Measurements from ENCODE around the gene GLRA3. TPM values are rescaled to one million over a fixed set of nuclear protein-coding genes. Genes with fewer than 3 reads are reported as not detected.

Gene GLRA3
- total and polyA plus RNA-seq, 2 experiments from 2014 or later: not detected

DNA sequence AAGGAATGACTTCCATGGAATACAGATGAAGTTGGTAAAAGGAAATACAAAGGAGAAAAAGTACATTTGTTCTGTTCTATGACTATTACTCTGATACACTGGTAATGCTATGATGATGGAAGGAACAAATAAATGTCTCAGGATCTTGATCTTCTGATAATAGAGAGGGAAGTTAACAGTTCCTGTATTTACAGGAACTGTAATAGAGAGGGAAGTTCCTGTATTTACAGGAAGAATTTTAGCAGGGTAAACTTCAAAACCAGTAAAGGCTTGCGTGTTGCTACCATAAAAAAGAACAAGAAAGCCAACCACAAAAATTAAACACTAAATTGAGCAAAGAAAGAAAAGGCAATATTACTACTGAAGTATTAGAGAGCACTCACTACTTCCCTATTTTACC, 215.1 kb downstream of the GLRA3 start:
- H3K27me3 ChIP-seq (replicated peaks; ENCODE audit: insufficient read depth): no peaks in the 10 kb centered on the region
- no peaks in the 10 kb centered on the region for H3K4me1 ChIP-seq (ENCODE audit: insufficient read depth)
- no peak overlapping the region for H3K9ac ChIP-seq
- TF ChIP-seq EZH2phosphoT487 (IDR thresholded peaks at IDR 0.05; ENCODE audit: insufficient read depth, low read depth): no peak
- no peak for TF ChIP-seq EZH2 (IDR thresholded peaks at IDR 0.05; ENCODE audit: insufficient read depth, poor library complexity, severe bottlenecking)
- H3K79me2 ChIP-seq (ENCODE audit: insufficient read depth): no peaks in the 10 kb centered on the region
- no peak overlapping the region for H3K4me3 ChIP-seq
- 91% methylated on average over 1 of the region's 1 CpG for WGBS, 2 experiments (ENCODE audit: low coverage in 1 of 2, low lambda C conversion rate in 2 of 2, missing lambda C conversion rate in 2 of 2)
- H3K27ac ChIP-seq: no peak overlapping the region
- H2AFZ ChIP-seq: no peak overlapping the region
- H3K9me3 ChIP-seq (ENCODE audit: low read depth): no peaks in the 10 kb centered on the region
- in situ Hi-C loops (cut with MboI): no loop called here
- H3K9me2 ChIP-seq (ENCODE audit: insufficient read depth): no peaks in the 10 kb centered on the region
- H3F3A ChIP-seq (ENCODE audit: insufficient read depth): no peaks in the 10 kb centered on the region
- H3K4me2 ChIP-seq (ENCODE audit: unreplicated experiment): no peak overlapping the region
- H4K20me1 ChIP-seq (ENCODE audit: insufficient read depth): no peaks in the 10 kb centered on the region
- no peak for DNase-seq
- no peaks in the 10 kb centered on the region for H3K36me3 ChIP-seq (ENCODE audit: low read depth)

DNA sequence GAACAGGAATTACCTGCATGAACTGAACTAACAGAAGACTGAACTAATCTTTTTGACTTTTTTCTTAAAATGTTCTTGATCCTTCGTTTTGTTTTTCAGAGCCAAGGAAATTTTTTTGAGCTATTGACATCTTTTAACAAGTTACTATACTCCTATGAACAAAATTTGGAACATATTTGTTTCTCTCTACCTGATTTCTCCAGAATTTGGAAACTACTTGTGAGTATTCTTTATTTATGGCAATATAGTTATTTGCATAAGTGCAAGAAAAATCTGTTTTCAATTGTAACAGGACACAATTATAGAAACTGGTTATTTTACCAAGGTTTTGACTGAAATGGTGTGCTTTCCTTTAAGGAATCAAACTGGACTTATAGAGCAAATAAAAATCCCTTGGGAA, 217.3 kb downstream of the GLRA3 start:
- in situ Hi-C loops (cut with MboI): no loop called here
- no peaks in the 10 kb centered on the region for H3K9me3 ChIP-seq (ENCODE audit: low read depth)
- H3K4me1 ChIP-seq (ENCODE audit: insufficient read depth): no peaks in the 10 kb centered on the region
- no peaks in the 10 kb centered on the region for H3K36me3 ChIP-seq (ENCODE audit: low read depth)
- H3K79me2 ChIP-seq (ENCODE audit: insufficient read depth): no peaks in the 10 kb centered on the region
- no peaks in the 10 kb centered on the region for H4K20me1 ChIP-seq (ENCODE audit: insufficient read depth)
- H3K9me2 ChIP-seq (ENCODE audit: insufficient read depth): no peaks in the 10 kb centered on the region
- no peak overlapping the region for H3K27ac ChIP-seq
- H2AFZ ChIP-seq: no peak overlapping the region
- TF ChIP-seq EZH2phosphoT487 (IDR thresholded peaks at IDR 0.05; ENCODE audit: insufficient read depth, low read depth): no peak
- no peak for TF ChIP-seq EZH2 (IDR thresholded peaks at IDR 0.05; ENCODE audit: insufficient read depth, poor library complexity, severe bottlenecking)
- H3F3A ChIP-seq (ENCODE audit: insufficient read depth): no peaks in the 10 kb centered on the region
- no peaks in the 10 kb centered on the region for H3K27me3 ChIP-seq (replicated peaks; ENCODE audit: insufficient read depth)
- WGBS, 2 experiments (ENCODE audit: low coverage in 1 of 2, low lambda C conversion rate in 2 of 2, missing lambda C conversion rate in 2 of 2): 67 to 75% methylated on average over 1 of the region's 1 CpG
- H3K9ac ChIP-seq: no peak overlapping the region
- DNase-seq: no peak
- no peak overlapping the region for H3K4me2 ChIP-seq (ENCODE audit: unreplicated experiment)
- H3K4me3 ChIP-seq: no peak overlapping the region

- no peak for DNase-seq
These were observed 221.3 kb downstream of the GLRA3 start for GRCh38 chr4:174607792-174608191.

DNA sequence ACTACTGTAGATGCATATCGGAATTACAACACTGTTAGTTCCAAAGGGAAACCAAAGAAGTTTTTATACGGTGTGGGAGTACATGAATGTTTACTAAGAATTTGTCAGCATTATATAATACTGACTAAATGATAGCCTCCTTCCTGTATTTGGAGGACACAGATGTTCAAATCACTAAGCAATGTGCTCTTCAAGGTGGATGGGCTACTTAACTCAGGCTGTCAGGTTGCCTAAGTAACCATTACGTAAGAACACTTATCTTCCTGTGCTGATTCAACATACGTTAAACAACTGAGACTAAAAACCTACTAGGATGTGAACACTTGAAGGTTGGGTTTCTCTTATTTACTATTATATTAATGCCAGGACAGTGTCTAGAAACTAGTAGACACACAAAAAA, 224.8 kb downstream of the GLRA3 start:
- 26% methylated on average over 4 of the region's 4 CpGs for WGBS, 2 experiments (ENCODE audit: low coverage in 1 of 2, low lambda C conversion rate in 2 of 2, missing lambda C conversion rate in 2 of 2)
- H3K27ac ChIP-seq: no peak overlapping the region
- TF ChIP-seq EZH2 (IDR thresholded peaks at IDR 0.05; ENCODE audit: insufficient read depth, poor library complexity, severe bottlenecking) (no peak), EZH2phosphoT487 (IDR thresholded peaks at IDR 0.05; ENCODE audit: insufficient read depth, low read depth) (no peak)
- no peaks in the 10 kb centered on the region for H3K27me3 ChIP-seq (replicated peaks; ENCODE audit: insufficient read depth)
- no peak overlapping the region for H3K9ac ChIP-seq
- no peaks in the 10 kb centered on the region for H3K36me3 ChIP-seq (ENCODE audit: low read depth)
- H3K4me1 ChIP-seq (ENCODE audit: insufficient read depth): peaks cover 19% of the 10 kb centered on the region
- H3K4me2 ChIP-seq (ENCODE audit: unreplicated experiment): peak overlapping the region; percentile 39
- H3K4me3 ChIP-seq: no peak overlapping the region
- H2AFZ ChIP-seq: no peak overlapping the region
- no peaks in the 10 kb centered on the region for H3K9me2 ChIP-seq (ENCODE audit: insufficient read depth)
- DNase-seq: peak; percentile 55
- in situ Hi-C loops (cut with MboI): no loop called here
- no peaks in the 10 kb centered on the region for H3K79me2 ChIP-seq (ENCODE audit: insufficient read depth)
- H4K20me1 ChIP-seq (ENCODE audit: insufficient read depth): no peaks in the 10 kb centered on the region
- no peaks in the 10 kb centered on the region for H3K9me3 ChIP-seq (ENCODE audit: low read depth)
- H3F3A ChIP-seq (ENCODE audit: insufficient read depth): peaks cover 11% of the 10 kb centered on the region

More at GRCh38 chr4:174607792-174608191, 221.3 kb downstream of the GLRA3 start:
- H3K9me3 ChIP-seq (ENCODE audit: low read depth): no peaks in the 10 kb centered on the region
- H3K79me2 ChIP-seq (ENCODE audit: insufficient read depth): no peaks in the 10 kb centered on the region
- H3K9ac ChIP-seq: no peak overlapping the region
- WGBS, 2 experiments (ENCODE audit: low coverage in 1 of 2, low lambda C conversion rate in 2 of 2, missing lambda C conversion rate in 2 of 2): 44 to 54% methylated on average over 1 of the region's 1 CpG
- no peaks in the 10 kb centered on the region for H3K27me3 ChIP-seq (replicated peaks; ENCODE audit: insufficient read depth)
- TF ChIP-seq EZH2 (IDR thresholded peaks at IDR 0.05; ENCODE audit: insufficient read depth, poor library complexity, severe bottlenecking) (no peak), EZH2phosphoT487 (IDR thresholded peaks at IDR 0.05; ENCODE audit: insufficient read depth, low read depth) (no peak)
- no peak overlapping the region for H3K4me3 ChIP-seq
- H3K27ac ChIP-seq: no peak overlapping the region
- H3F3A ChIP-seq (ENCODE audit: insufficient read depth): peaks cover 11% of the 10 kb centered on the region
- no peaks in the 10 kb centered on the region for H3K9me2 ChIP-seq (ENCODE audit: insufficient read depth)
- no peak overlapping the region for H3K4me2 ChIP-seq (ENCODE audit: unreplicated experiment)
- H3K4me1 ChIP-seq (ENCODE audit: insufficient read depth): peaks cover 9% of the 10 kb centered on the region
- H4K20me1 ChIP-seq (ENCODE audit: insufficient read depth): no peaks in the 10 kb centered on the region
- H3K36me3 ChIP-seq (ENCODE audit: low read depth): no peaks in the 10 kb centered on the region
- in situ Hi-C loops (cut with MboI): no loop called here
- peak overlapping the region; percentile 36; the same call in 1 of the 2 replicates for H2AFZ ChIP-seq

DNA sequence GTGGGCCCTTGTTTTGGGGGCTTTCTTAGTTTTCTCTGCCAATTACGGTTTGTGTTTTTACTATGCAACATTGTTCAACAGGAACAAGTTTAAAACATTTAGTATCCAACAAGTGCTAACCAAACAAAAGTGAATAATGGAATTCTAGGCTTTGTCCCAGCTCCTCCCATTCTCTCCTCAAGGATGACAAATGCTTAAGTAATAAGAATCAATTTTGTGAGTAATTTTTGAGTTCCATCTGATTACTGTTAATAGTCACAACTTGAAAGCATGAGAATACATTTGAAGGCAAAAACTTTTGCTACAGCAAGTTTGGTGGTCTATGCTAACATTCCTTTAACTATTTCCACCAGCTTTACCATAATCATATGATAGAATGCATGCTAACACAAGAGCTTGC, 228.7 kb downstream of the GLRA3 start:
- H3K4me3 ChIP-seq: no peak overlapping the region
- H3K9me2 ChIP-seq (ENCODE audit: insufficient read depth): no peaks in the 10 kb centered on the region
- no peaks in the 10 kb centered on the region for H3K79me2 ChIP-seq (ENCODE audit: insufficient read depth)
- TF ChIP-seq EZH2phosphoT487 (IDR thresholded peaks at IDR 0.05; ENCODE audit: insufficient read depth, low read depth) (no peak), EZH2 (IDR thresholded peaks at IDR 0.05; ENCODE audit: insufficient read depth, poor library complexity, severe bottlenecking) (no peak)
- in situ Hi-C loops (cut with MboI): no loop called here
- H3K4me1 ChIP-seq (ENCODE audit: insufficient read depth): peaks cover 23% of the 10 kb centered on the region
- H4K20me1 ChIP-seq (ENCODE audit: insufficient read depth): no peaks in the 10 kb centered on the region
- H2AFZ ChIP-seq: no peak overlapping the region
- no peak overlapping the region for H3K9ac ChIP-seq
- H3F3A ChIP-seq (ENCODE audit: insufficient read depth): peaks cover 11% of the 10 kb centered on the region
- H3K36me3 ChIP-seq (ENCODE audit: low read depth): no peaks in the 10 kb centered on the region
- no peaks in the 10 kb centered on the region for H3K27me3 ChIP-seq (replicated peaks; ENCODE audit: insufficient read depth)
- WGBS, 2 experiments (ENCODE audit: low coverage in 1 of 2, low lambda C conversion rate in 2 of 2, missing lambda C conversion rate in 2 of 2): 5% methylated on average over 1 of the region's 1 CpG
- H3K27ac ChIP-seq: no peak overlapping the region
- no peak overlapping the region for H3K4me2 ChIP-seq (ENCODE audit: unreplicated experiment)
- H3K9me3 ChIP-seq (ENCODE audit: low read depth): no peaks in the 10 kb centered on the region
- peak; percentile 69 for DNase-seq

Measured in GM23248 (cell line).